ENCODE measurements around the gene THTPA. TPM values are rescaled to one million over a fixed set of nuclear protein-coding genes. Genes with fewer than 3 reads are reported as not detected.

The THTPA gene
- total RNA-seq, 1 experiment from 2014 or later, result 19.5 TPM

GRCh38 chr14:23550812-23551265 lies 5.2 kb upstream of the THTPA start:
- DNase-seq (ENCODE audit: low read depth), result no peak

- peak; percentile 86 for DNase-seq (ENCODE audit: low read depth)
Observed at GRCh38 chr14:23551266-23552028, 4.6 kb upstream of the THTPA start, which contains the start of gene ZFHX2. TSS of gene ZFHX2 (minus strand) at chr14:23551765. CDS start at chr14:23535325, 16,440 bp downstream.

GRCh38 chr14:23555533-23555881 lies 564 bp upstream of the THTPA start:
- no peak for DNase-seq (ENCODE audit: low read depth)

DNA sequence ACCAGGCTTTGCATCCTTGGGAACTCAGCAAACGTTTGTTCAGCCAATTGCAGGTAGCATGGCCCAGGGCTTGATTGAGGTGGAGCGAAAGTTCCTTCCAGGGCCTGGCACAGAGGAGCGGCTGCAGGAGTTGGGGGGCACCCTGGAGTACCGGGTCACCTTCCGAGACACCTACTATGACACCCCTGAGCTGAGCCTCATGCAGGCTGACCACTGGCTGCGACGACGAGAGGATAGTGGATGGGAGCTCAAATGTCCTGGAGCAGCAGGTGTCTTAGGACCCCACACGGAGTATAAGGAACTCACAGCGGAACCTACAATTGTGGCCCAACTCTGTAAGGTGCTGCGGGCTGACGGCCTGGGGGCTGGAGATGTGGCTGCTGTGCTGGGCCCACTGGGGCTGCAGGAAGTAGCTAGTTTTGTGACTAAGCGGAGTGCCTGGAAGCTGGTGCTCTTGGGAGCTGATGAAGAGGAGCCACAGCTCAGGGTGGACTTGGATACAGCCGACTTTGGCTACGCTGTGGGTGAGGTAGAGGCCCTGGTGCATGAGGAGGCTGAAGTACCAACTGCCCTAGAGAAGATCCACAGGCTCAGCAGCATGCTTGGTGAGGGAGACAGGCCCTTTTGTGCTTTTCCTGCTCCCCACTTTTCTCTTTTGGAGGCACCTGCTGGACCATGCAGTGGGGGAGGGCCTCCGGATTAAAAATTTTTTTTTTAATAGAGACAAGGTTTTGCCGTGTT lies 799 bp downstream of the THTPA start:
- DNase-seq (ENCODE audit: low read depth), result no peak

GRCh38 chr14:23557521-23557920 lies 1.4 kb downstream of the THTPA start:
- DNase-seq (ENCODE audit: low read depth), result no peak

- DNase-seq (ENCODE audit: low read depth), result no peak
Observed at GRCh38 chr14:23557946-23558345, 1.9 kb downstream of the THTPA start.

GRCh38 chr14:23558346-23559009 lies 2.4 kb downstream of the THTPA start:
- no peak for DNase-seq (ENCODE audit: low read depth)

- no peak for DNase-seq (ENCODE audit: low read depth)
Observed at GRCh38 chr14:23559010-23559925, 3.2 kb downstream of the THTPA start.

DNA sequence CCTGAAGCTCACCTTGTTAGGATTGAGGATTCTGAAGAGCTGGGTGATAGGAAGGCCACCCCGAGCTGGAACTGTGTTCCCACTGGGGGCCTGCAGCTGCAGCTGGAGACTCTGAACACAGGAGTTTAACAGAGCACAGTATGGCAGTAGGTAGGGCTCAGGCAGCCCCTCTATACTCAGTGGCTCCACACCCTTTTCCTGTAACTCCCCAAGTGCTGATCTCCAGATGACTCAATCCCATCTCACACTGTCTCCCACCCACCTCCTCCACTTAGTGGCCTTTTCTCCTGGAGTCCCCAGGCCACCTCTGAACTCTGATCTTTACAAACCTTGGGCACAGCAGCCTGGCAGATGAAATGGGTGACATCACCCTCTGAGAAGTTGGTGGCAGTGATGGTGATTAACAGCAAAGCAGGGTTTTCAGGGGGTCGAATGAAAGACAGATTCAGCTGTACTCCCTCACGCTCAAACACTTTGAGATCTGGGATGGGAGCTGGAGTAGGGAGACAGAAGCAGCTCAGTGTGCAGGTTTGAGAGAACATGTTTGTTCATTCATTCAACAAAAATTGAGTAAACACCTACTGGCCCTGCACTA lies 4.0 kb downstream of the THTPA start:
- no peak for DNase-seq (ENCODE audit: low read depth)

- DNase-seq (ENCODE audit: low read depth), result no peak
Observed at GRCh38 chr14:23561259-23561658, 5.2 kb downstream of the THTPA start.

DNA sequence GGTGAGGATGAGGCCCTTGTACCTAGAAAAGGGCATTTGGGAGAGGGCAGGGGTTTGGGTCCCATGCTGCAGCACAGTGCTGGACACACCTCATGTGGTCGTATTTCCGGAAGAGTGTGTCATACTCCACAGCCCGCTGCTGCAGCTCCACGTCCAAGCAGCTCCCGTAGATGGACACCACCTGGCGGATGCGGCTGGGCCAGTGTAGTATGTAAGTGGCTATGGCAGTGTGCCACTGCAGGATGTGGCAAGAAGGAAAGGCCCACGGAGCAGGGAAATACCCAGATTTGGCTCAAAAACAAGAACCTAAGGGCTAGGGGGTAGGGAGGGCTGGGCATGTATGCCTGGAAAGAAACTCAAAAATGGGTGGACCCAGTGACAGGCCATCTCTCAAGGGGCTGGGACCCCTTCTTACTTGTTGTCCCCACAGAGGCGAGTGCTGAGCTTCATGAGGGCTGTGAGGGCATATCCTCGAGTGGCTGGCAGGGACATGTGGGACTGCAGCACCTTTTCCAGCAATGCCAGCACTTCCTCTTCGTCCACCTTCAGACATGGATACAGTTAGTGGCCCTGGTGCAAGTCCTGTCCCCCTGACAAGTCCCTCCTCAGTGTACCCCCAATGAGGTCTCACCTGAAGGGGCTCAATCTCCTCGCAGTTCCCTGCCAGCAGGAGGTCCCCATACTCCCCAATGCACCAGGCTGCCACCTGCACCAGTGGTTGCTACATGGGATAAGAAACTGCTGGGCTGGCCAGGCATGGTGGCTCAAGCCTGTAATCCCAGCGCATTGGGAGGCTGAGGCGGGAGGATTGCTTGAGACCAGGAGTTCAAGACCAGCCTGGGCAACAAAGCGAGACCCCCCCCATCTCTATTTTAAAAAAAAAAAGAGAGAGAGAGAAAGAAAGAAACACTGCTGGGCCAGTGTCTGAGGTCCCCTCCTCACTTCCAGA lies 6.1 kb downstream of the THTPA start:
- DNase-seq (ENCODE audit: low read depth), result peak; percentile 92

DNA sequence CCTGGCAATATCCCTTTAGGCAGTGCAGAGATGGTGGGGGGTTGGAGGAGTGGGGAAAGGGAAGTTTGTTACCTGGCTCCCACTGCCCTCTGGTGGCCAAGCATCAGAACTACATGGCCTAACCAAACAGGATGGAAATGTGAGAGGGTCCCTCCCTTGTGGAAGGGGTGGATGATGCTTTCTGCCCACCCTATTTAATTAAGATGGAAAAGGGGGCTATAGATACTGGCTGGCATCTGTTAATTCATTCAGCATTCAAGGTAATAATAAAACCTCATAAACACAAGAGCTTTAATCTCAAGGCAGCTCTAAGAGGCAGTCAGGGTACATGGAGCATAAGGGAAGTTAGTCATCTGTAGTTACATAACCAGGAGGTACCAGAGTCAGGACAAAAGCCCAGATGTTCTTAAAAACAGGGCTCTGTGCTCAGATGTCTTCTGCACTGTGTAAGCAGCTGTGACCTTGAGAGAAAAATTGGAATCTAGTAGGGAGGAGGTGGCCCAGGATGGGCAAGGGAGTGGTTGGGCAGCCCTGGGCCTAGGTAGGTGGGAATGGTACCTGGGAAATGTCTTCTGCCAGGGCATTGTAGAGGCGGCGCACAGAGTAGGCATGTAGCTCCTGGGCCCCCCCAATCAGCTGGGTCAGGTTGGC lies 6.9 kb downstream of the THTPA start:
- peak; percentile 56 for DNase-seq (ENCODE audit: low read depth)

- DNase-seq (ENCODE audit: low read depth), result no peak
Observed at GRCh38 chr14:23563473-23564180, 7.6 kb downstream of the THTPA start.

DNA sequence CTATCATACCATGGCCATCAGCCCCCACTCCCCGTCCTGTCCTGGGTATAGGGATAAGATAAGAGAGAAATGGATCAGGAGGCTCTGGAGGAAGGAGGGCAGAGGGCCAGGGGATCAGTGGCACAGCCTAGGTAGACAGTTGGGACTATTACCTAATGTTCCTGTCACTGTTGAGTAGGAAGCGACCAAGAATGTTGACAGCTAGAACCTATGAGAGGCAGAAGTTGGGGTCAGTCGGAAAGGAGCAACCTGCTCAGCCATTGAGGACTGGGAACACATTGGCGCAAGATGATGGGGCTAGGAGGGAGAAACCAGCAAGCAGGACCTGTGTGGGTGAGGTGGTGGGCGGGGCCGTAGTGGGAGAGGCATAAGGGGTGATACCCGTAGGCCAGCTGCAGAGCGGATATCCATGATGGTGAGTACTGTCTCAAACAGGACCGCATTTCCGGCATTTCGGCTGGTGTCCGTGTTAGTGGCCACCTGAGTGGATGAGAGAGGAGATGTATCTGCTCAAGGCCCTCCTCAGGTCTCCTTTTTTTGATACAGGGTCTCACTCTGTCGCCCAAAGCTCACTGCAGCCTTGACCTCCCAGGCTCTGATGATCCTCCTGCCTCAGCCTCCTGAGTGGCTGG lies 8.2 kb downstream of the THTPA start:
- no peak for DNase-seq (ENCODE audit: low read depth)

DNA sequence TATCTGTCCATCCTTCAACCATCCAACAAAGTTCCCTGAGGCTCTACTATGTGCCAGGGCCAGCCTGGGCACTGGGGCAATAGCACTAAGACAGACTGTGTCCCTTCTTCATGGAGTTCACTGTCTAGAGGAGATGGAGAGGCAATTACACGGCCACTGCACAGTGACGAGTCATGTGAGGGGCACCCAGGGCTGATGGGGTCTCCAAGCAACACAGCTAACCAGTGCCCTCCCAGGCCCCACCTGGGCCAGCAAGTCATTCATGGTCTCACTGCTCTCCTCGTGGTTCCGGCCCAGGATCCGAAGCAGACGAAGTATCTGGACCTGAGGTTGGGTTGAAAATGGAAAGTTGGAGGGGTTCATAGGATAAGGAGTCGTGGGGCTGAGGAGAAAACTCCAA lies 8.8 kb downstream of the THTPA start:
- DNase-seq (ENCODE audit: low read depth), result no peak

DNA sequence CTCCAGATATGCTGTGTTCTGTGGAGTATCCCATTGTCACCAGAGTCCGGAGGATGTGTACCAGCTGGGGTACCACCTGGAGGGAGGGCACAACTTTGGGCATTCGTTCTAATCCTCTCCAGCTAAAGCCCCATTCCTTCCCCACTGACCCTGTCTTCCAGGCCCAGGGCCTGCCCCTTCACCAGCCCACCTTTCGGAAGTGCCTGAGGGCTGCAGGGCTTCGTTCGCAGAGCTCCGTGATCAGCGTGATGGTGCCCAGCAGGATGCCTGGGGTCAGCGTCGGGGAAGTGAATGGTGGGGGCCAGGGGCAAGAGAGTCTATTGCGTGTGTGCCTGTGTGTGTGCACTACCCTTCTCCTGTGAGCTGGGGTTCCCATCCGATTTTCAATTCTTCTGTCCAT lies 9.6 kb downstream of the THTPA start:
- no peak for DNase-seq (ENCODE audit: low read depth)

DNA sequence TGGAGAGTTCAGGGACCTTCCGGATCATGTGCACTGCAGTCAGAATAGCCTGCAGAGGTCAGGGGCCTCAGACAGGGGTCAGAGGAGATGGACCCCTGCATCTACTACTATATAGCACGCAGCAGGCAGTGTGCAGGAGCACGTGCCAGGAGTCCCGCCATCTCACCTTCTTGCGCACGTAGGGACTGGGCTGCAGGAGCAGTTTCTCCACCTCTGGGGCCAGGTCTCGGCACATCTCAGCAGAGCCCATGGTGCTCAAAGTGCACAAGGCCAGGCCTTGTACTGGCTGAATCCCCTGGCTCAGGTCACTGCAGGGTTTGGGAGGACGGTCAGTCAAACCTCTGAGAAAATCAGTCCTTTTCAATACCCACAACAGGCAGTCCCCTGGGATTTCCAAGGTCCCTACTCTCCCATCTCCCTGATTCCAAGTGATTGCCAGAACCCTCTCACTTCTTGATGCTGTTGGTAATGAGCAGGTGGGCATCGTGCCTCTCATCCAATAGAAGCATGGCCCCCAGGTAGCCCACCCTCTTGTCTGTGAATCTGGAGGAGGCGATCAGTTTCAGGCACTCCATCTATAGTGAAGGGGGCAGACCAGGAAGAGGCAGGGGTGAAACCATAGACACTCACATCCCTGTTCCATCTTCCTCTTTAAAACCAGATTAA lies 10.2 kb downstream of the THTPA start:
- DNase-seq (ENCODE audit: low read depth), result no peak

Measured in HT1080 (cell line).